Adipose tissue (tissue), 3 donors: ENCODE measurements around the gene LRGUK. TPM values are rescaled to one million over a fixed set of nuclear protein-coding genes. Genes with fewer than 3 reads are reported as not detected.
"Not testable (repeated sequence)": the region's sequence is repeated elsewhere in the genome, so short reads cannot be mapped to it uniquely, and the experiment has no call there.

Source experiments
- H3K27ac ChIP-seq: one replicate; pipeline ENCODE4 v1.5.1; 2013; ENCODE audit warnings: low read depth, low read length
- WGBS, 3 donors: extraction: QIAGEN DNeasy Blood & Tissue Kit; methylation state at CpG; one replicate each; pipeline ENCODE4 v1.1.7; 2013; 5-methylcytosine and 5-hydroxymethylcytosine counted together
- polyA plus RNA-seq, 3 donors: library from polyadenylated mRNA; stranded (reverse); fragments of 200-250 nt; gene quantifications; one replicate each; pipeline ENCODE4 v1.2.3, GENCODE V29; 2013
- donor health status: healthy with polysubstance abuse.
- donor health status: Bipolar disorder and iron deficiency.
- donor health status: healthy.

LRGUK gene
- under 1 TPM in 2 of 3 donors, not detected in 1; 0.07 to 0.19 TPM for polyA plus RNA-seq

GRCh38 chr7:134126966-134127848 is at the start of gene LRGUK:
Gene LRGUK (plus strand): TSS chr7:134127340. CDS start chr7:134127368, 28 bp downstream.
- H3K27ac ChIP-seq: no peak within 1 kb of the TSS
- WGBS, 3 donors: 1% methylated on average over 41 to 43 of the region's 43 CpGs

DNA sequence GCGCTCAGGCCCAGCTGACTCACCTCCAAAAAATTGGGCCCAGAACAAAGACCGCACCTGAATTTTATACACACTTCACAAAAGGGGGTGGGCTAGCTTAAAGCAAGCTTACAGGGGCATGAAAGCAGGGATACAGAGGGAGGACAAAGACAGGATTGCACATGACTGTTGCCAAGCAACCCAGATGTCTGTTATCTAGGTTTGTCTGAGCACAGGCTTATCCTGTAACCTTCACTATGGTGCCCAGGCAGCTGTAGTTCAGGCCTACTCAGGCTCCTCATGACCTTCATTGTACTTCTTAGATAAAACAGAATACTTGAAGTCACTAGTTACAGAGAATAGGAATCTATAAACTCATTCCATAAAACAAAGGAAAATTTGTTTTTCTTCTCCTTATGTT is 49.6 kb upstream of the LRGUK start:
- 98 to 99% (median 98%) methylated on average over 2 of the region's 2 CpGs for WGBS, 3 donors
- not testable (repeated sequence) for H3K27ac ChIP-seq

DNA sequence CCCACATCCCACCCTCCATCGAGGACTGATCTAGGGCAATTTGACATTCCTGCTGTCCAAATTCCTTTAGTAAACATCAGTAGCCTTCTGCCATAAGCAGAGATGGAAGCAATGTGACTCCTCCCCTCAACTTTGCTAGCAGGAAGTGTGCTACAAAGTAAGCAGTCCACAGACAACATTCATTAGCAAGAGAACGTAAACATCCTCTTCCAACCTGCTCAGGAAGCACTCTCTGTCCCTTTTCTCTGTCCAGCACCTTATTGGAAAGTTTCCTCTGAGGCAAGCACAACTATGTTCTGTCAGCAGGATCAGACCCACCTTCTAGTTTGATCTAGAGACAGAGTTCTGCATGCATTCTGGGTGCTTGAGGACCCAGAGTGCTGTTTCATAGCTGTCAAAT is 48.1 kb upstream of the LRGUK start:
- no peak overlapping the region for H3K27ac ChIP-seq
- 40 to 61% (median 50%) methylated on average over 2 of the region's 2 CpGs for WGBS, 3 donors

- H3K27ac ChIP-seq: no peak overlapping the region
- 100% methylated on average over 1 of the region's 1 CpG for WGBS, 3 donors
Measured at GRCh38 chr7:134081695-134082094, 45.4 kb upstream of the LRGUK start.

DNA sequence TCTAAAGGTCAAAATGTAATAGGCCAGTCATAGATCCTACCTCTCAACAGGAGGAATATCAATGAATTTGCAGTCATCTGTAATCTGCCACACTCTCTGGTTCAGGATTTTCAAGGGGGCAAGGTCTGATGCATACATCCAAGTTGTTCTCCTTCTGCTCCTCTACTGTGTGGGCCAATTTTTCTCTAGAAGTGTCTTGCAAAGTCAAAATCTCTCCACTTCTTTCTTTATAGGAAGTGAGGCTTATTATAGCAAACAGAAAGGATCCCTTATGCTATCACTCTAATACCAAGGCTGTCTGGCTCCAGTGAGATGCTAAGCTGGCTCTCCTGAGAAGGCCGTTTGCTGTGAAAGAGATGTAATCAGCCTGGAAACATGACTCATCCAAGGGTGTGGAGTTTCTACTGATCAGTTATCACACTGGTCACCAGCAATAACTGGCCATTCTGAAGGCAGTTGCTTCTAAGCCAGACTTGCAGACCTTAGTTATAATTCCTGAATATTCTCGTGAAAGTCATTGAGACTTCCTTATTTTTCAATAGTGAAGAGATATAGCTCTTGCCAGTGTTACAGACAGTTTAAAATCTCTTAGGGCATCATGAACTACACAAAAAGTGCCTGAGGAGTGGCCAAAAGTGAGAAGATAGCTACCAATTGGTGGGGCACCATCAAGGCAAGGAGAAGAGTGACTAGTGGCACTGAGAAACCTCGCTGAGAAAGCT is 43.2 kb upstream of the LRGUK start:
- WGBS, 3 donors: 71 to 91% (median 76%) methylated on average over 3 of the region's 3 CpGs
- H3K27ac ChIP-seq: no peak overlapping the region

- WGBS, 3 donors: 57 to 96% (median 71%) methylated on average over 3 of the region's 3 CpGs
- no peak overlapping the region for H3K27ac ChIP-seq
Measured at GRCh38 chr7:134084488-134085144, 42.5 kb upstream of the LRGUK start.

DNA sequence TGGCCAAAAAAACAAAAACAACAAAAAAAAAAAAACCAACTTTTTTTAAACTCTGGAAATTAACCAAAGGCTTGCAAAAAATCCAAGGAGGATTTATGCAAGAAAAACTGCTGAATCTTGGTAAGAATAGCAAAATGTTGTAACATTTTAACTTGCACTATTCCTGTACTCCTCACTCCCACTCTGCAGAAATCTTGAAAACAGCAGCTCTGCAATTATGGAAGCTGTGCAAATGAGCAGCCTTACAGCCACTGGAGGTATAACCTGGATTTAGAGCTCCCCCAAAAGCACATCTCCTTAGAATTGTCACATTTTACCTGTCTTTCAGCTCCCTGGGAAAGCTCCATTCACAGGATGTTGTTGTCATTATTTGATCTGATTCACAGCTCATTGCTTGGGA is 41.8 kb upstream of the LRGUK start:
- H3K27ac ChIP-seq: no peak overlapping the region

DNA sequence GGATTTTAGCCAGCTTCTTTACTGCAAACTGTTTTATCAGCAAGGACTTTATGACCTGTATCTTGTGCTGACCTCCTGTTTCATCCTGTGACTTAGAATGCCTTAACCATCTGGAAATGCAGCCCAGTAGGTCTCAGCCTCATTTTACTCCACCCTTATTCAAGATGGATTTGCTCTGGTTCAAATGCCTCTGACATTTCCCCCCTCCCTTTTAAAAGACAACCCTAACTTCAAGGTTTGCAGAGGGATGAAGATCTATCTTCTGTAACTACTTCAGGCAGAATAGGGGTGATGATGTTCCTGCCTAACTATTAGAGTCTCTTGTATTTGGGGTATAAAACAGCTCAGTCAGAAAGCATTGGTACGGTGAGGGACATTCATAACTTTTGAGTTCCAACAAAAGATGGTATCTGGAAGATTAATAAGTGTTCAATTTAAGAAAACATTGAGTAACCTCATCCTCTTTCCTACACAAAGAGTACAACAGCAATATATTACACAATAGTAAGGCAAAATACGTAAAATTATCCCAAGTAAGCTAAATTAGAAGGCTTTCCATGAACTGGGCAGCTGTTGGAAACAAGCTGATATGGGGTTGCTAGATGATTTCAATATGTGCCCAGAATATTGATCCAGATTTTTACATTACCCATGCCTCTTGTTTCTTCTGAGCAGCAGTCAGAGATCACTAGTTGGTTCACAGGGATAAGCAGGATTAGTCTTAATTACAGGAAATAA is 40.0 kb upstream of the LRGUK start:
- WGBS, 3 donors: 92 to 98% (median 96%) methylated on average over 2 of the region's 2 CpGs
- no peak overlapping the region for H3K27ac ChIP-seq

DNA sequence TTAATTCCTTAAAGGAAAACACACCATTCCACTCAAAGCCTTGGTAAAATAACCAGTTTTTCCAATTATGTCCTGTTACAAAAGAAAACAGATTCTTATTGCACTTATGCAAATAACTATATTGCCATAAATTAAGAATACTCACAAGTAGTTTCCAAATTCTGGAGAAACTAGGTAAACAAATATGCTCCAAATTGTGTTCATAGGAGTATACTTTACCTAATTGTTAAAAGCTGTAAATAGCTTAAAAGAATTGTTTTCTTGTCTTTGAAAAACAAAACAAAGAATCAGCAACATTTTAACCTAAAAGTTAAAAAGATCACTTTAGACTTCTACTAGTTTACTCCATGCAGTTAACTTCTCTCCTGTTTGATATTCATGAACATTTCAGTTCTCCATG is 38.9 kb upstream of the LRGUK start:
- H3K27ac ChIP-seq: no peak overlapping the region

GRCh38 chr7:134089446-134089845 is 37.7 kb upstream of the LRGUK start:
- H3K27ac ChIP-seq: no peak overlapping the region
- 78 to 88% (median 80%) methylated on average over 4 of the region's 4 CpGs for WGBS, 3 donors

- 84 to 96% (median 90%) methylated on average over 4 of the region's 4 CpGs for WGBS, 3 donors
- H3K27ac ChIP-seq: no peak overlapping the region
Measured at GRCh38 chr7:134098072-134098471, 29.1 kb upstream of the LRGUK start.

DNA sequence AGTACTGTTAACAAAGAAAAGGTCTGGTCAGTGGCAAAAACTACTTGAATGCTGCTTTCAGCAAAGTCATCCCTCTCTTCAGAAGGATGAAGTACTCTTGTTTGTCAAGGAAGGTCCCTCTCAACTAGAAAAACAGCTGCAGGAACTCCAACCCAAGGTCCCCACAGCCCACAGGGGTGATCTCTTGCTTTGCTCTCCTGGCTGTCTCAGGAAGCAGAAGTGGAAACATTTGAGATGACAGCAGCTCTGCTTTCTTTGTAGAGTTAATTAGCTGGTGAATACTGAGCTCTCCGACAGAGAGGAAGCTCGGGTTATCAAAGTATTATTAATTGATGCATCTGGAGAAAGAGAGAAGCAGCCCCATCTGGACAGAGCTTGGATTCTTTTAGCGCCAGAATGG is 25.4 kb upstream of the LRGUK start:
- no peak overlapping the region for H3K27ac ChIP-seq
- 12 to 20% methylated on average over 3 of the region's 3 CpGs; no CpG with 5 or more reads in 1 of the 3 donors for WGBS, 3 donors

DNA sequence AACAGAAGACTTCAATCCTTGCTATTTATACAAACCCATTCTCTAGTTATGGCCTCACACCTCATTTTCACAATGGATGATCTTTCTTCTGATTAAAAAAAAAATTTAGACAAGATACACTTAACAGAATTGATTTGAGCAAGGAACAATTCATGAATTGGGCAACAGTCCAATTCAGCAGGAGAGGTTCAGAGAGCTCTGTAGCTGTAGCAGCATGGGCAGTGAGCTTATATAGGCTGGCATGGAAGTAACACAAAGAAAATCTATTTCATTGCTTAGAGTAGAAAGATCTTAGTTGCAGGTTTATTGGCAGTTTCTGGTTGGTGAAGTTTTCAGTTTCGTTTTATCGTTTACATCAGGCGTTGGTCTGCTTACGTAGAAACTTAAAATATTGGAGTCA is 23.0 kb upstream of the LRGUK start:
- H3K27ac ChIP-seq: no peak overlapping the region
- WGBS, 3 donors: 94 to 96% methylated on average over 4 of the region's 4 CpGs; no CpG with 5 or more reads in 1 of the 3 donors

DNA sequence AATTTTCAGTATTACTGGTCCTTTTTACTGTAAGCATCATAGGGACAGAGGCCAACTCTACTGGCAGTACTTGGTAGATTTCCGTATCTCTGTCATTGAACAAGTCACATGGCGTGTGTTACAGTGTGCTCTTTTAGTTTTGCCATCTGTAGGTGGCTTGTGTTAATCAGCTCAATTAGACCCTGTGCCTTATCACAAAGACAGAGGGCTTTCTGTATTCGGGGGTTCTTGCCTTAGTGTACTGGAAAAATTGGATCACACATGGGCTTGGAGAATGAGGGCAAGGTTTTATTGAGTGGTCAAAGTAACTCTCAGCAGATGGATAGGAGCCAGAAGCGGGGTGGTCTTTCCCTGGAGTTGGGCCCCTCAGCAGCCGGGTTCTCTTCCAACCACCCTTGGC is 21.3 kb upstream of the LRGUK start:
- WGBS, 3 donors: 88 to 94% methylated on average over 5 of the region's 5 CpGs; no CpG with 5 or more reads in 1 of the 3 donors
- H3K27ac ChIP-seq: no peak overlapping the region

DNA sequence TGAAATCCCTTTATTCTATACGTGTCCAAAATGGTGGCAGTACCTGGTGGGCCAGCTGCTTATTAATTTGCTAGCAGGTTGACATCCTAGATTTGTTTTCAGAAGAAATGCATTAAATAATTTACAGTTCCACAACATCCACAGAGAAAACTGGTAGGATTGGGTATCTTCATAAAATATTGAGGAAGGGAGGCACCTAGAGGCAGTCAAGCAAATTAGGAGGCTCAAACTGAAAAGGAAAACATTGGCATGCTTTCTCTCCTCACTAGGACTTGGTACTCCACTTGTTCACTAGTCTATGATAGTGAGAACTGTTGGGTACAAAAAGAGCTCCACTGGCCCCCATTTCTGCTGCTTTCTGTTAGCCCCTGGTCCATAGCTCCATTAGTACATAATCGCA is 18.3 kb upstream of the LRGUK start:
- H3K27ac ChIP-seq: no peak overlapping the region
- 47 to 92% methylated on average over 2 of the region's 2 CpGs; no CpG with 5 or more reads in 1 of the 3 donors for WGBS, 3 donors

- no peak overlapping the region for H3K27ac ChIP-seq
Measured at GRCh38 chr7:134113655-134114054, 13.5 kb upstream of the LRGUK start.

- no peak overlapping the region for H3K27ac ChIP-seq
- WGBS, 3 donors: 77 to 83% (median 79%) methylated on average over 4 of the region's 4 CpGs
Measured at GRCh38 chr7:134114992-134115391, 12.1 kb upstream of the LRGUK start.

DNA sequence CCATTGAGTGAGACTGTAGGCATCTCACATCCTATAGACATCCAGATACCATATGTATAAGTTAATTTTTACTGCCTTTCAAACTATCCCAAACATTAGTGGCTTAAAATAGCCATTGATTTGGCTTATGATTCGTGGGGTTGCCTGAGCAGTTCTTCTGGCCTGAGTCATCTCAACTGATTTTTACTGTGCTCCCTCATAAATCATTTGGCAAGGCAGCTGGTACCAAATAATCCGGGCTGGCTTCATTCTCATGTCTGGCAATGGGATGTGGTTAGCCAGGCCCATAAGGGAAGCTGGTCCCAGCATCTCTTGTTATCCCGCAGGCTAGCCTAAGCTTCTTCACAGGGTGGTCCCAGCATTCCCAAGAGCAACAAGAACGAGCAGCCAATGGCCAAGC is 6.7 kb upstream of the LRGUK start:
- 83 to 87% (median 83%) methylated on average over 4 of the region's 4 CpGs for WGBS, 3 donors
- H3K27ac ChIP-seq: no peak overlapping the region
